DMS53 treated with DMSO at 0.1 percent for 48 hours (cell line): ENCODE results near the gene BNIP5.
A peak's percentile ranks its signal among the peaks of the same experiment; 100 is the strongest.
"Not testable (repeated sequence)": the region's sequence is repeated elsewhere in the genome, so short reads cannot be mapped to it uniquely, and the experiment has no call there.

Experiments
- DNase-seq: peaks from one replicate; lab custom pipeline; 2025; ENCODE audit not compliant: unreplicated experiment; lab: John Stamatoyannopoulos, UW

BNIP5 gene

DNA sequence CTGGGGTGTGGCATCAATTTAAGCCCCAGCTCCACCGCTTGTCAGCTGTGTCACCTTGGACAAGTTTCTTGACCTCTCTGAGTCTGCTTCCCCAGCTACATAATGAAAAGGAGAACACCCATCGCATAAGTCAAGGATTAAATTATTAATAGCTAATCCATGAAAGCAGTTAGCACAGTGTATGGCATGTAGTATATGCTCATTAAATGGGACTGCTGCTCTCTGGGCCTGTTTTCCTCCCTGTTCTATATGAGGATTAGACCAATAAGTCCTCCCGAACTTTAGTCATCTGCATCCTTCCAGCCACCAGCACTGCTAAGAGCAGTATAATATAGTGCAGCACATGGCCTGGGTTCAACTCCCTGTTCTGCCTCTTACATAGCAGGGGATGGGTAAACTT lies 31.1 kb upstream of the BNIP5 start:
- DNase-seq = no peak

DNA sequence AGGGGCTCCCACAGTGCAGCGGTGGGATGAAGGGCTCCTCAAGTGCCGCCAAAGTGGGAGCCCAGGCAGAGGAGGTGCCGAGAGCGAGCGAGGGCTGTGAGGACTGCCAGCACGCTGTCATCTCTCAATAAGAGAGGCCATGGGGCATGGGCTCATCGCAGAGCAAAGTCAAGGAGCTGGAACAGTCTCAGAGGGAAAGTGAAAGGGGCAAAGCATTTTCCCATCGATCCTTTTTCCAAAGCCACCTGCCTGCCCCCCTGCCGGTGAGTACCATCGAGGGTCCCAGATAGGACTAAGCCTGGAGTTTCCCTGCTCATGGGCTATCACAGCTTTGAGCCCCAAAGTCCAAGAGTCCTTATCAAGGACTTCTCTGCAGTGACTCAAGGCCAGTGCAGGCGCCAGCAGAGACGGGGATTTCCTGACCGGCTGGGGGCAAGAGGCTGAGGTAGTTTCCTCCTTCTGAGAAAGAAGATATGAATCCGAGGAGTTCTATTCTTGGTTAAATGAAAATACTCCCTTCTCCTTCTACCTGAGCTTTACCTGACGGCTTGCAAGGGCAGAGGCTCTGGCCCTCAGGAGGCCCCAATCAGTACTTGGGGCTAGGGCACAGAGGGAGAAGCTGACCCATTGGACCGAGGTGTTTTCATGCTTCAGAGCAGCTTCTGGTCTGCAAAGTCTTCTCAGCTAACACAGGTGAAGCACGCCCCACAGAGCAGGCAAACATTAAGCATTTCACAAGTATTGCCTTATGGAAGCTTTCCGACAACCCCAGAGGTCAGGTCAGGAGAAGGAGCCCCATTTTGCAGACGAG lies 28.2 kb upstream of the BNIP5 start:
- no peak for DNase-seq

GRCh38 chr6:36364061-36364635 lies 27.5 kb upstream of the BNIP5 start:
- not testable (repeated sequence) for DNase-seq

DNA sequence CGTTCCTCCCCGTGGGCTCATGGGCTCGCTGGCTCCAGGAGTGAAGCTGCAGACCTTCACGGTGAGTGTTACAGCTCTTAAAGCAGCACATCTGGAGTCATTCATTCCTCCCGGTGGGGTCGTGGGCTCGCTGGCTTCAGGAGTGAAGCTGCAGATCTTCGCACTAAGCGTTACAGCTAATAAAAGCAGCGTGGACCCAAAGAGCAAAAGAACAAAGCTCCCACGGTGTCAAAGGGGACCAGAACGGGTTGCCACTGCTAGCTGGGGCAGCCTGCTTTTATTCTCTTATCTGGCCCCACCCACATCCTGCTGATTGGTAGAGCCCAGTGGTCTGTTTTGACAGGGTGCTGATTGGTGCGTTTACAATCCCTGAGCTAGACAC lies 26.7 kb upstream of the BNIP5 start:
- not testable (repeated sequence) for DNase-seq

GRCh38 chr6:36362551-36363370 lies 26.1 kb upstream of the BNIP5 start:
- DNase-seq = no peak

DNA sequence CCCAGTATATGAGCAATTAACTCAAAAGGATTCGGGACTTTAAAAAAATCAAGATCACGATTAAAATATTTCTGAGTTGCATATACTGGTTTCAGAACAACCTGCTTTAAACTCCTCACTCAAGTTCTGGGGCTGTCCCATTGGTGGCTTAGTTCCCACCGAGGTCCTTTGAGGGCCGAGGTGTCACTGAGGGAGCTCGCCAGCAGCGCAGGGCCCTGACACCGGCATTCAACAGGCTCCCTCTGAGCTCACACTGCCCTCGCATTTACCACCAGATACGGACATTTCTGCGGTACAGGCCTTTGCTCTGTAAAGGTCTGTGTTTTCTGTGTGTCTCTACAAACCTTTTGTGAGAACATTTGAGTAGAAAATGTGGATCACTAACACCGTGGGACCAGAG lies 24.4 kb upstream of the BNIP5 start:
- DNase-seq = no peak

GRCh38 chr6:36360241-36361054 lies 23.8 kb upstream of the BNIP5 start:
- DNase-seq = peak; percentile 48

DNA sequence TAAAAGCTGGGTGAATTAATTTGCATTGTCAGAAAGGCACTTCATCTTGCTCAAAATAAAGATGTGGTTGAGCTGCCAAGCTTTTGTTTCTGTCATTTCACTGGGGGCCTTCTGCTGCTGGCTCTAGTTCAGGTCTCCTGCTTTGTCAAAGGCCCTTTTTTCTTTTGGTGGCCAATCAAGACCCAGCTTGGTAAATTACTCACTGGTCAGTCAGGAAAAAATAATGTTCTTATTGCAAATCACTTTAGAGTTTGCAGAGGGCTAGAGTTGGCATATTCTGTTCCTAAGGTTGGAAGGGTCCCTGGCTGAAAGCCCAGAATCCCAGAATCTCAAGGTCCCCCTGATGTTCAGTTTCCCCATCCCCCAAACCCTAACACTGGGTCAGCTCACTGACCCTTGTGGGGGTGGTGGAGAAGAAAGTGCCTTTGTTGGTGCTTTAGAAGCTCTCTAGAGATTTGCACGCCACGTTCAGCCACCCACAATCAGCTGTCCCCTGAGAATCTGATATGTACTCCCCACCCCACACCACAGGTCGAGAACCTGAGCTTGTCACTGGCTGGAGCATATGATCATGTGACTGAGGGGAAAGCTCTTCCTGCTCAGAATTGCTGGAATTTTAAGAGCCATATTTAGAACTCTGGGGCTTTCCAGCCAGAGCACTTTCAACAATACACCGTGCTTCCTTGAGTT lies 21.7 kb upstream of the BNIP5 start:
- no peak for DNase-seq

GRCh38 chr6:36357872-36358225 lies 21.2 kb upstream of the BNIP5 start:
- DNase-seq = no peak

- no peak for DNase-seq
Observed at GRCh38 chr6:36355819-36356218, 19.1 kb upstream of the BNIP5 start.

DNA sequence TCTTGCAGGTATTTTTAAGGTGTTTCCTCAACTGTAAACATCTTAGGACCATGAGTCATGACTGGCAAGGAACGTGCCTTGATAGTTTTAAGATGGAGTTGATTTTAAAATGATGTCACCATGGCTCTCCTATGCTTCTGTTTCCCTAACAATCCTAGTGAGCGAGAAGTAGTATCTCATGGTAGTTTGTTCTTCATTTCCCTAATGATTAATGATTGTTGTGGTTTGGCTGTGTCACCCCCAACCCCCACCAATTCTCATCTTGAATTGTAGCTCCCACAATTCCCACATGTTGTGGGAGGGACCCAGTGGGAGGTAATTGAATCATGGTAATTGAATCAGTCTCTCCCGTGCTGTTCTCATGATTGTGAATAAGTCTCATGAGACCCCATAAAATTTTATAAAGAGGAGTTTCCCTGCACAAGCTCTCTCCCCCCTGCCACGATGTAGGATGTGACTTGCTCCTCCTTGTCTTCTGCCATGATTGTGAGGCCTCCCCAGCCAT lies 16.8 kb upstream of the BNIP5 start:
- DNase-seq = no peak

DNA sequence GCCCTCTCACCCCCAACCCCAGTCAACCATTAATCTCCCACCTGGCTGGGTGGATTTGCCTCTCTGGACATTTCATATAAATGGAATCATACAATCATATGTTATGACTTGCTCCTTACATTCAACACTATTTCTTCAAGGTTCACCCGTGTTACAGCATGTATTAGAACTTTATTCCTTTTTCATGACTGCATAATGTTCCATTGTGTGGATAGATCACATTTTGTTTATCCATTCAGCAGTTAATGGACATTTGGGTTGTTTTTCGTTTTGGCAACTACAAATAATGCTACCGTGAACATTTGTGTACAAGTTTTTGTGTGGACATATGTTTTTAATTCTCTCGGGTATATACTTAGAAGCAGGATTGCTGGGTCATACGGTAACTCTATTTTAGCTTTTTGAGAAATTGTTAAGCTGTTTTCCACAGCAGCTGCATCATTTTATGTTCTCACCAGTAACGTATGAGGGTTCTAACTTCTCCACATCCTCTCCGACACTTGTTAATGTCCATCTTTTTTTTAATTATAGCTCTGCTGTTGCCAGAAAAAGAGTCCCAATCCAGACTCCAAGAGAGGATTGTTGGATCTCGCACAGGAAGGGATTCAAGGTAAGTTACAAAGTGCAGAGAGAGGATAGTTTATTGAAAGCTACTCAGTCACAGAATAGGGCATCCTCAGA lies 15.9 kb upstream of the BNIP5 start:
- DNase-seq = no peak

- DNase-seq = no peak
Observed at GRCh38 chr6:36350681-36351571, 14.2 kb upstream of the BNIP5 start.

DNA sequence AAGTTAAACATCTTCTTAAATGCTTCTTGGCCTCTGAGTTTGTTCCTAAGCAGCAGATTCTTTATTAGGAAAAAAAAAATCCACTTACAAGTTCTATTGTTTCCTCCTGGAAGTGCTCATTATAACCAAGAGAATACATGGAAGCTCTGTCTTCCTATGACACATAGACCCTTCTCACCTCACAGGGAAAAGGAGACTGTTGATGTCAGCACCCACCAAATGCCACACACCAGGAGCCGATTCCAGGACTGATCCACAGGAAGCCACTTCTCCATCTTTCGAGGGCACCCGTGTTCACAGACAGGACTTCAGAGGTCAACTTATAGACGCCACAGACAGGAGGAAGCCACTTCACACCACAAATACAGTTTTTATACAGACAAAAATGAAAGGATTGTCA lies 13.4 kb upstream of the BNIP5 start:
- no peak for DNase-seq

DNA sequence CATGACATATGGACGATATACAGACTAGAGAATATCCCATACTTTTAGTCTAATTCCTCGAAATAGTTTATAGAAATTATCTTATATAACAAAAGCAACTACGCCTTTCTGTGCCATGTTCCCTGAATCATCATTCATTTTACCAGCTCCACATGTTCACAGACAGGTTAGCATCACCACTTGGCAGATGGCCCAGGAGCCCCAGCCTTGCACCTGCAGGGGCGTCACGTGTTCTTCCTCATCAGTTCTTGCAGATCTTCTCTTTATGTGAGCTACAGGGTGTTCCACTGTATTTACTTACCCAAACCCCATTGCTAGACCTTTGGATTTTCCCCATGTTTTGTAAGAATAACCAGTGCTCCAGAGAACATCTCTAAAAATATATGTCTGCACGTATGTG lies 12.6 kb upstream of the BNIP5 start:
- DNase-seq = peak; percentile 66

- DNase-seq = no peak
Observed at GRCh38 chr6:36347621-36348020, 10.9 kb upstream of the BNIP5 start.

GRCh38 chr6:36346486-36347273 lies 10.0 kb upstream of the BNIP5 start:
- DNase-seq = no peak
